CMK (cell line): ENCODE measurements around the gene HSD17B3.
"Not testable (repeated sequence)": the region's sequence is repeated elsewhere in the genome, so short reads cannot be mapped to it uniquely, and the experiment has no call there.

ENCODE experiments used
- DNase-seq: peaks from one replicate; pipeline ENCODE4 v3.0.0-alpha.2; 2010; ENCODE audit warnings: low read depth

Gene HSD17B3

GRCh38 chr9:96302021-96302420, at the start of gene HSD17B3:
HSD17B3 (minus strand) TSS chr9:96302176; CDS start chr9:96302104, 72 bp downstream.
- no peak for DNase-seq

GRCh38 chr9:96350866-96351265, 48.9 kb upstream of the HSD17B3 start:
- no peak for DNase-seq

GRCh38 chr9:96348261-96348660, 46.3 kb upstream of the HSD17B3 start:
- DNase-seq: no peak

GRCh38 chr9:96345551-96345950, 43.6 kb upstream of the HSD17B3 start:
- no peak for DNase-seq

GRCh38 chr9:96344458-96345180, 42.6 kb upstream of the HSD17B3 start:
- peak; percentile 4 for DNase-seq

GRCh38 chr9:96343515-96344360, 41.8 kb upstream of the HSD17B3 start:
- DNase-seq: no peak

- DNase-seq: no peak
Measured at GRCh38 chr9:96342571-96343245, 40.7 kb upstream of the HSD17B3 start.

GRCh38 chr9:96340707-96341106, 38.7 kb upstream of the HSD17B3 start:
- DNase-seq: no peak

- DNase-seq: no peak
Measured at GRCh38 chr9:96338299-96338698, 36.3 kb upstream of the HSD17B3 start.

GRCh38 chr9:96333958-96334357, 32.0 kb upstream of the HSD17B3 start:
- DNase-seq: no peak

- no peak for DNase-seq
Measured at GRCh38 chr9:96331236-96331947, 29.4 kb upstream of the HSD17B3 start.

GRCh38 chr9:96327694-96328352, 25.8 kb upstream of the HSD17B3 start:
- DNase-seq: peak; percentile 8

GRCh38 chr9:96323169-96323568, 21.2 kb upstream of the HSD17B3 start:
- no peak for DNase-seq

- DNase-seq: not testable (repeated sequence)
Measured at GRCh38 chr9:96322736-96323135, 20.8 kb upstream of the HSD17B3 start.

- DNase-seq: not testable (repeated sequence)
Measured at GRCh38 chr9:96322210-96322609, 20.2 kb upstream of the HSD17B3 start.

- DNase-seq: no peak
Measured at GRCh38 chr9:96321515-96321914, 19.5 kb upstream of the HSD17B3 start.

GRCh38 chr9:96320749-96321280, 18.8 kb upstream of the HSD17B3 start:
- DNase-seq: no peak

- no peak for DNase-seq
Measured at GRCh38 chr9:96318921-96319565, 17.1 kb upstream of the HSD17B3 start.

- peak; percentile 8 for DNase-seq
Measured at GRCh38 chr9:96317335-96317980, 15.5 kb upstream of the HSD17B3 start.

GRCh38 chr9:96309850-96310249, 7.9 kb upstream of the HSD17B3 start:
- no peak for DNase-seq
